Transverse colon (tissue), 4 donors: ENCODE results near the gene FGD4. TPM values are rescaled to one million over a fixed set of nuclear protein-coding genes. Genes with fewer than 3 reads are reported as not detected.
A peak's percentile ranks its signal among the peaks of the same experiment; 100 is the strongest.

Experiments
- DNase-seq: peaks from one replicate; pipeline ENCODE4 v3.0.0-alpha.2; 2019
- H3K27ac ChIP-seq, 4 donors: fragments of 200-600 bp; sonication (generic); 2 replicates each; pipeline ENCODE4 v1.5.1; 2016 to 2018; ENCODE audit warnings: inconsistent platforms in 4 of 4
- H3K27me3 ChIP-seq: fragments of 200-600 bp; sonication (generic); 2 replicates; pipeline ENCODE4 v1.5.1; 2017; ENCODE audit warnings: inconsistent platforms
- H3K36me3 ChIP-seq, 4 donors: fragments of 200-600 bp; sonication (generic); 2 replicates each; pipeline ENCODE4 v1.5.1; 2017 to 2019; ENCODE audit warnings: inconsistent platforms in 4 of 4
- H3K4me1 ChIP-seq, 4 donors: fragments of 200-600 bp; sonication (generic); 2 replicates each; pipeline ENCODE4 v1.5.1; 2017 to 2020; ENCODE audit warnings: inconsistent platforms in 4 of 4
- H3K4me3 ChIP-seq, 4 donors: fragments of 200-600 bp; sonication (generic); 1 replicate in 1 of 4; 2 replicates in 3 of 4; pipeline versions ENCODE4 v1.5.1 to v1.6.1; 2017 to 2019; ENCODE audit warnings: inconsistent platforms in 4 of 4
- H3K9me3 ChIP-seq, 2 donors: fragments of 200-600 bp; sonication (generic); 2 replicates each; pipeline ENCODE4 v1.5.1; 2017 to 2019; ENCODE audit warnings: inconsistent platforms in 2 of 2
- EP300 ChIP-seq: sonication (generic); formaldehyde crosslinking; IDR thresholded peaks from one replicate; pipeline ENCODE4 v1.6.1; 2017; ENCODE audit warnings: antibody characterized with exemption, low read depth
- POLR2A ChIP-seq: fragments of 450-650 bp; IDR thresholded peaks from one replicate; pipeline ENCODE4 v1.6.1; 2016; ENCODE audit warnings: antibody characterized with exemption, mild to moderate bottlenecking, moderate library complexity
- POLR2AphosphoS5 ChIP-seq, 3 donors: sonication (generic); formaldehyde crosslinking; IDR thresholded peaks; one replicate each; pipeline ENCODE4 v1.6.1; 2016; ENCODE audit warnings: antibody characterized with exemption in 3 of 3
- WGBS, 2 donors: methylation state at CpG; one replicate each; pipeline ENCODE4 v1.1.5; 2018; ENCODE audit warnings: low coverage in 1 of 2; 5-methylcytosine and 5-hydroxymethylcytosine counted together
- in situ Hi-C, 4 donors: fragments of 200-750 bp; cut with MboI; loops; one replicate each; pipeline versions ENCODE4 v1.15.0 to v1.15.1; 2017; ENCODE audit warnings: low sequenced_read_pairs in 3 of 4, low pct_ligation_motif_present in 1 of 4, low pct_unique_long_range_greater_than_20kb in 1 of 4
- intact Hi-C: fragments of 100-400 bp; cut with DNase I; formaldehyde crosslinking; loops from one replicate; pipeline ENCODE4 v1.15.1; 2023; ENCODE audit warnings: low total_unique reads
- total RNA-seq, 4 donors: library from RNA; depleted of rRNA; stranded (reverse); fragments of >200 nt; gene quantifications; one replicate each; pipeline ENCODE4 v1.1.0, GENCODE V29; 2016
- TF ChIP-seq, protein P1 (sequence below), 5 experiments: fragments of 200-600 bp in 3 of 5; fragments of 450-650 bp in 2 of 5; sonication (generic) in 3 of 5; IDR thresholded peaks; 1 replicate in 2 of 5; 2 replicates in 3 of 5; pipeline ENCODE4 v1.5.1; 2016 to 2017; ENCODE audit warnings: antibody characterized with exemption in 5 of 5, inconsistent platforms in 3 of 5, mild to moderate bottlenecking in 2 of 5, moderate library complexity in 1 of 5

Gene FGD4
- total RNA-seq, 4 donors from 2014 or later: 80.2 to 132 (median 98.2) TPM

DNA sequence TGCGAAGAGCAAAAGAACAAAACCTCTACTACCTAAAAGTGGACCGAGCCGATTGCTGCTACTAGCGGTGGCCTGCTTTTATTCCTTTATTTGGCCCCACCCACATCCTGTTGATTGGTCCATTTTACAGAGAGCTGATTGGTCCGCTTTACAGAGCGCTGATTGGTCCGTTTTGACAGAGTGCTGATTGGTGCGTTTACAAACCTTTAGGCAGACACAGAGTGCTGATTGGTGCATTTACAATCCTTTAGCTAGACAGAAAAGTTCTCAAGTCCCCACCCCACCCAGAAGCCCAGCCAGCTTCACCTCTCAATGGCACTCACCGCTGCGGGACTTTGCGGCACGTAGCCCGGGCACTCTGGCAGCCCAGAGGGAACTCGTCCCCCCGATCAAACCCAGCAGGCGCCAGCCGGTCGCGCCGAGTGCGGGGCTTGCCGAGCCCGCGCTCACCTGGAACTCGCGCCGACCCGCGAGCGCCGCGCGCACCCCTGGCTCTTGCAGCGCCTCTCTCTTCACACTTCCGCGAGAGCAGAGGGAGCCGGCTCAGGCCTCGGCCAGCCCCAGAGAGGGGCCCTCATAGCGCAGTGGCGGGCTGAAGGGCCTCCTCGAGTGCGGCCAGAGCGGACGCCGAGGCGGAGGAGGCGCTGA lies 8.7 kb upstream of the FGD4 start:
- in situ Hi-C loops: no loop called here
- 31 to 80% methylated on average over 4 to 47 of the region's 47 CpGs for WGBS, 2 donors
- H3K27me3 ChIP-seq: no peaks in the 10 kb centered on the region

DNA sequence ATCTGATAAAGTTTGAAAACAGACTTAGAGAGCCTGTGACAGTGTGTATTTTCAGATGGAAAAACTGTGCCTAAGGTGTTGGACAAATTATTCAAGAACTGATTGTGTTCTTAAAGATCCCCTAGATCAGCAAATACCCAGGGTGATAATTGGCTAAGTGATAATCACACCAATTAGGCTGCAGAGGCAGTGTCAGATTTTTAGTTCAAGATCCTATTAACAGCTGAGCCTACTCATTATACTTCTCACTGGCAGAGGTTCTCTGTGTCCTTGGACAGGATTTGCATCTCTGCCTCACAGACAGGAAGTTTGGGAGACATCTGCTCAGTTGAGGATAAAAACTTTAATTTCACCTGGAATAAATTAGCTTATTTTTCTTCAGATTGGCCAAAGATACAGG lies 4.3 kb upstream of the FGD4 start:
- no peak overlapping the region for H3K27ac ChIP-seq
- in situ Hi-C loops: no loop called here
- peaks cover 5% of the 10 kb centered on the region for H3K27me3 ChIP-seq
- H3K9me3 ChIP-seq: no peaks in the 10 kb centered on the region
- TF ChIP-seq, protein P1, sequence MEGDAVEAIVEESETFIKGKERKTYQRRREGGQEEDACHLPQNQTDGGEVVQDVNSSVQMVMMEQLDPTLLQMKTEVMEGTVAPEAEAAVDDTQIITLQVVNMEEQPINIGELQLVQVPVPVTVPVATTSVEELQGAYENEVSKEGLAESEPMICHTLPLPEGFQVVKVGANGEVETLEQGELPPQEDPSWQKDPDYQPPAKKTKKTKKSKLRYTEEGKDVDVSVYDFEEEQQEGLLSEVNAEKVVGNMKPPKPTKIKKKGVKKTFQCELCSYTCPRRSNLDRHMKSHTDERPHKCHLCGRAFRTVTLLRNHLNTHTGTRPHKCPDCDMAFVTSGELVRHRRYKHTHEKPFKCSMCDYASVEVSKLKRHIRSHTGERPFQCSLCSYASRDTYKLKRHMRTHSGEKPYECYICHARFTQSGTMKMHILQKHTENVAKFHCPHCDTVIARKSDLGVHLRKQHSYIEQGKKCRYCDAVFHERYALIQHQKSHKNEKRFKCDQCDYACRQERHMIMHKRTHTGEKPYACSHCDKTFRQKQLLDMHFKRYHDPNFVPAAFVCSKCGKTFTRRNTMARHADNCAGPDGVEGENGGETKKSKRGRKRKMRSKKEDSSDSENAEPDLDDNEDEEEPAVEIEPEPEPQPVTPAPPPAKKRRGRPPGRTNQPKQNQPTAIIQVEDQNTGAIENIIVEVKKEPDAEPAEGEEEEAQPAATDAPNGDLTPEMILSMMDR (IDR thresholded peaks at IDR 0.05): no peak
- TF ChIP-seq POLR2AphosphoS5 (IDR thresholded peaks at IDR 0.05) (no peak), POLR2A (no peak), EP300 (no peak)
- no peak overlapping the region for H3K4me3 ChIP-seq
- intact Hi-C loops: no loop called here
- H3K36me3 ChIP-seq: no peaks in the 10 kb centered on the region
- H3K4me1 ChIP-seq: peaks cover 6 to 13% (median 10%) of the 10 kb centered on the region in 4 donors
- no peak for DNase-seq

More for the DNA sequence above, 8.7 kb upstream of the FGD4 start:
- peak; percentile 46 for DNase-seq
- Histone ChIP-seq H3K36me3 (no peaks in the 10 kb centered on the region), H3K4me3 (peak overlapping the region; percentile 17 to 53 (median 28)), H3K9me3 (no peaks in the 10 kb centered on the region), H3K4me1 (no peaks in the 10 kb centered on the region), H3K27ac (peak overlapping the region in 3 of 4 donors; percentile 23 to 33 (median 27))
- no peak for TF ChIP-seq POLR2A
- TF ChIP-seq EP300: no peak
- TF ChIP-seq POLR2AphosphoS5 (IDR thresholded peaks at IDR 0.05): no peak
- TF ChIP-seq, protein P1 (IDR thresholded peaks at IDR 0.05): no peak
- intact Hi-C loops: no loop called here

DNA sequence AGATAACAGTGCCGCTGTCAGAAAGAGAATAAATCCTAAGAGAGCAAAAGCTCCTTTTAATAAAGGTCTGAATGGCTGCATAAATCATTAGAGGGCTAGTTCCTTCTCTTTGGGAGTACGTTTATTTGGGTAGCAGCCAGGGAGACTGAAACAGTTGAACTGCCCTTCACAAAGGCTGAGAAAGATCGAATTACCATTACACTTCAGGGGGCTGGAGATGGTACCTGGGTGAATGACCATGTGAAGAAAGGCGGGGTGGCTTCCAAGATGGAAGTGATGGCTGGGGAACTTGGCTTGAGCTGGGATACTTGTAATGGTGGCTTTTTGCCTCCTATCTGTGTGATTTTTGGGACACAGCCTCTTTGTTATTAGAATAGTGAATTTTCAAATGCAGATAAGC lies 1.7 kb upstream of the FGD4 start:
- in situ Hi-C loops: no loop called here
- H3K27ac ChIP-seq: peak overlapping the region in 1 of 4 donors; percentile 92
- DNase-seq: no peak

DNA sequence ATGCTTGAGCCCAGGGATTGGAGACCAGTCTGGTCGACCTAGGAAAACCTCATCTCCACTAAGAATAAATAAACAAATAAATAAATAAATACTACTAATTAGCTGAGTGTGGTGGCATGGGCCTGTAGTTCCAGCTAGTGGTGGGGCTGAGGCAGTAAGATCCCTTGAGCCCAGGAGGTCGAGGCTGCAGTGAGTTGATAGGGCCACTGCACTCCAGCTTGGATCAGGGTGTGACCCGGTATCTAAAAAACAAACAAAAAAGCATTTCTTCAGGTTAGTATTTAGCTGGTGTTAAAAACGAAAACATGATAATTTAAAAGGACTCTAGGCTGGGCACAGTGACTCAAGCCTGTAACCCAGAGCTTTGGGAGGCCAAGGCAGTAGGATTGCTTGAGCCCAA lies 1.2 kb upstream of the FGD4 start:
- TF ChIP-seq, protein P1 (IDR thresholded peaks at IDR 0.05): no peak
- no peak for TF ChIP-seq EP300
- TF ChIP-seq POLR2A: no peak
- no peak for TF ChIP-seq POLR2AphosphoS5 (IDR thresholded peaks at IDR 0.05)
- no peaks in the 10 kb centered on the region for H3K36me3 ChIP-seq
- H3K9me3 ChIP-seq: no peaks in the 10 kb centered on the region
- DNase-seq: no peak
- intact Hi-C loops: no loop called here
- no peak overlapping the region for H3K4me3 ChIP-seq
- peak overlapping the region; percentile 80 to 92 (median 89) for H3K27ac ChIP-seq
- 65 to 69% methylated on average over 3 to 4 of the region's 4 CpGs for WGBS, 2 donors
- peaks cover 10% of the 10 kb centered on the region for H3K27me3 ChIP-seq
- in situ Hi-C loops: no loop called here
- peaks cover 6 to 28% (median 14%) of the 10 kb centered on the region in 4 donors for H3K4me1 ChIP-seq

More for the DNA sequence above, 1.7 kb upstream of the FGD4 start:
- Histone ChIP-seq H3K4me3 (no peak overlapping the region), H3K27me3 (peaks cover 10% of the 10 kb centered on the region), H3K4me1 (peaks cover 6 to 27% (median 12%) of the 10 kb centered on the region in 4 donors), H3K9me3 (no peaks in the 10 kb centered on the region), H3K36me3 (no peaks in the 10 kb centered on the region)
- 51 to 71% methylated on average over 4 of the region's 4 CpGs for WGBS, 2 donors
- intact Hi-C loops: no loop called here
- no peak for TF ChIP-seq POLR2A
- no peak for TF ChIP-seq EP300
- TF ChIP-seq, protein P1 (IDR thresholded peaks at IDR 0.05): no peak
- TF ChIP-seq POLR2AphosphoS5 (IDR thresholded peaks at IDR 0.05): no peak
